SHP77 treated with DMSO at 0.1 percent for 48 hours (cell line): ENCODE data around the gene CCDC134.
A peak's percentile ranks its signal among the peaks of the same experiment; 100 is the strongest.

ENCODE experiments used
- DNase-seq: peaks from one replicate; lab custom pipeline; 2025; lab: John Stamatoyannopoulos, UW

Gene CCDC134

DNA sequence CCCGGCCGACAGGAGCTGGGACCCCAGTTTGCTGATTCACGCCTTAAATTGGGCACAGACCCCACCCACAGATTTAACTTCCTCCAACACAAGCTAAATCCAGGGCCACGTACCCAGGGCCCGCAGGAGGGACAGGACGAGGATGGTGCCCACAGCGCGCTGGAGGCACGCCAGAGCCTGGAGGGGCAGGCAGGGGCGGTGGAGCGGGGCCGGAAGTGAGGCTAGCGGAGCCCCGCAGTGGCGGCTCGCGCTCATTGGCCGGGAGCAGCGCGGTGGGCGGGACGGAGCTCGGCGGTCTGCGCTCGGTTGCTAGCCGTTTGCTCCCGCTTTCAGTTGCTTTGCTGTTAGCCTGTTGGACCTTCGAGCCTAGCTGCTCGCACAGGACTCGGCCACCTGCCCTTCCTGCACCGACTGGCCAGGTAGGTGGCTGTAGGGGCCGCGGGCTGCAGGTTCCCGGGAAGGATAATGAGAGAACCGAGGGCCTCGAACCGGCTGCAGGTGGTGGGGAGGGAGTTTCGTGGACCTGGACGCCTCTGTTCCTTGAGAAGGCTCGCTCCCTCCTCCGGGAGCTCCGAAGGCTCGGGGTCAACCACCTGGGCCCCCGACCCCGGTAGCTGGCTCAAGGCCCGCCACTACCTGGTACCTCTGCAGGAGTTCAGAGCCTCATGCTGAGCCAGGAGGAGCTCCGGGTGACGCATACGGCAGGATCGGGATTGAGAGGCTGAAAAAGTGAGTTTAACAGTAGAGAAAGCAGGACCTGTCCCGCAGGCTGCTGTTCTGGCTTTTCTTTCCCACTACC is at the start of gene CCDC134:
Gene CCDC134 (plus strand): TSS at position 332 of the 799 bp plus-strand sequence. CDS start 8,212 bp downstream, outside the sequence.
- DNase-seq: peak; percentile 80

DNA sequence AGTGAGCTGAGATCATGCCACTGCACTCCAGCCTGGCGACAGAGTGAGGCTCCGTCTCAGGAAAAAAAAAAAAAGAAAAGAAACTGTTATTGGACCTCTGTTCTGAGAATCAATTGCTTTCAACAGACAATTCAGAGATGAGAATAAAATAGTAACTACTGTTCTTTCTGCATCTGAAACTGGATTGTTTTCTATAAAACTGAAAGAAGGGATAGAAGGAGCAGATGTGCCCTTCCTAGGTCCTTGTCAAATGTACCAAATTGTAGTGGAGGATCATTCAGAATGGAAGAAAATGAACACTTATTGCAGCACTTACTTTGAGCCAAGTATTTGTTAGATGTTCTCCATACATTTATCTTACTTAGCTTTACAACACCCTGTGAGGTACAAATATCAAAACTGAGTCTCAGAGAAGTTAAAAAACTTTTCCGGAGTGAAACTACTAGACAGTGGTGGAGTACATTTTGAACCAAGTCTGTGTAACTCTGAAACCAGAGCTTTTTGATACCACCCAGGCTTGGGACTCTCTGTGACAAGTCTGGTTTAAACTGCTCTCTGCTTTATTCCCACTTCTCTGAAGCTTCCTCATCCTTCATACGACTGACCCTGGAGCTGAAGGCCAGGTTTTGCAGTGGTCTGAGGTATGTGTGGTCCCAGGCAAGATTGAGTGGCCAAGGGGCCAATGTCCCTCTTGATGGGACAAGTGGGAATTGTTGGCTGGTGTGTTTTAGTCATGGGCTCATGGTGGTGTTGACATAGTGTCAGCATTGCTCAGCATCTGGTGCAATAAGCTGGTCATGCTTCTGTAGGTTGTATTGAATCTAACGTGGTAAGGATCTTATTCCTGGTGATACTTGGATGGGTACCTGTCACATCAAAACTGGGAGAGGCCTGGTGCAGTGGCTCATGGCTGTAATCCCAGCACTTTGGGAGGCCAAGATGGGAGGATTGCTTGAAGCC is 48.2 kb upstream of the CCDC134 start:
- no peak for DNase-seq

DNA sequence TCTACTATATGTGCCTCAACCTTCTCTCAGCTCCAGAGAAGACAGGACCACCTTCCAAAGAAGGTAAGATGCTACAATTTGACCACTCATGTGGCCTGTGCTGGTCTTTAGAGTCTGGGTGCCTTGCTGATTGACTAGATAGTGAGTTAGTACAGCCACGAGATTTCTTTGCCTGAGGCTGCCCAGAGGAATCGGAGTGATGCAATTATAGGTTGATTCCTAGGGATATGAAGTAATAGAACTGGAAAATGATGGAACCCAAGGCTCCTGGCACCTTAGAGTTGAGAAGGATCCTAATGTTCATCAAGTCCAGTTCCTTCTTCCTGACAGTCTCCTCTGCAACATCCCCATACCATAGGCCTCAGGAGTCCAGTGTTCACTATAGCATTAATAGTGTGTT is 46.5 kb upstream of the CCDC134 start:
- DNase-seq: no peak

DNA sequence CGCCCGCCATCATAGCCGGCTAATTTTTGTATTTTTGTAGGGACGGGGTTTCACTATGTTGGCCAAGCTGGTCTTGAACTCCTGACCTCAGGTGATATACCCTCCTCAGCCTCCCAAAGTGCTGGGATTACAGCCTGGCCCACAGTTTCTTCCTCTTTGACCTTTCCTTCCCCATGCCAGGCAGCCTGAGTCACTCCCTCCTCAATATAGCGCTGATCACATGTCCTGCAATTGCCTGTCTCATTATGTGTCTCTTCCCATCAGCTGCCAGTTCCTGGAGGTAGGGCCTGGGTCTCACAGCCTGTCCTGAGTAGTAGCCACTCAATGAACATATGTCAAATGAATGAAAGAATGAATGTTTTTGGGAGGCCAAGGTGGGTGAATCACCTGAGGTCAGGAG is 43.0 kb upstream of the CCDC134 start:
- no peak for DNase-seq

DNA sequence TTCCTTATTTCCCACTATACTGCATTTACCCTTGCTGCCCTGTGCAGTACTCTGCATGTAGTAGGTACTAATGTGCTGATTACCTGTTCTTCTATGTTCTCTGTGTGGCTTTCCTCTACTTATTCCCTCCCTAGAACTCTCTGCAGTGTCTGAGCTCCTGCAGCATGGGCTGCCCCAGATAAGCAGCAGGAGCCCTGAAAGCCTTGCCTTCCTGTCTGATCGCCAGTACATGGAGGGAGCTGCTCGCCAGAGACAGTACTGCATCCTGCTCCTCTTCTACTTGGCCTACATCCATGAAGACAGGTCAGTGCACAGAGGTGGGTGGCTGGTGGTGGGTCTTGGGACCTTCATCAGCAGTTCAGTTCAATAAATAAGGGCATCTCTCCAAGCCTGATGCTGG is 42.2 kb upstream of the CCDC134 start:
- no peak for DNase-seq

DNA sequence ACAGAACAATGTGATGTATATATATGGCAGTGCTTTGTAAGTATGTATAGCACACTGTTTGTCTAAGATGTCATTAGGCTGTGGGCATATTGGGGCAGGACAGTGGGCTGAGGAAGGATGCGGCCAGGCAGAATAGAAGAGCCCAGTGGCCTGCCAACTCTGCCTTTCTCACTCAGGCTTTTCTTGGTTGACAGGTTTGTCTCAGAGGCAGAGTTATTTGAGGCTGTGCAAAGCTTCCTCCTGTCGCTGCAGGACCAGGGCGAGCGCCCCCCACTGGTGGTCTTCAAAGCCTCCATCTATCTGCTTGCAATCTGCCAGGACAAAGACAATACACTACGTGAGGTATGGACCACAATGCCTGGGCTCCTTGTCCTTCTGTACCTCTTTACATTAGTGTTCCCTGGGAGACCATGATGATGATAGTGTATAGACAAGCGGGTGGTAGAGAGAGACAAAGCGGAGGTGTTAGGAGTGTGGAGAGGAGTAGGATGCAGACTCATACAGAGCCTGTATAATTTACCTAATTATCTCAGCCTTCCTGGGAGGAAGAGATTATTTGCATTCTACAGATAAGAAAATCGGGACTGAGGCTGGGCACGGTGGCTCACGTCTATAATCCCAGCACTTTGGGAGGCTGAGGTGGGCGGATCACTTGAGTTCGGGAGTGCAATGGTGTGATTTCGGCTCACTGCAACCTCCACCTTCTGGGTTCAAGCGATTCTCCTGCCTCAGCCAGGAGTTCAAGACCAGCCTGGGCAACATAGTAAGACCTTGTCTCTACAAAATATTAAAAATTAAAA is 37.3 kb upstream of the CCDC134 start:
- peak; percentile 45 for DNase-seq

DNA sequence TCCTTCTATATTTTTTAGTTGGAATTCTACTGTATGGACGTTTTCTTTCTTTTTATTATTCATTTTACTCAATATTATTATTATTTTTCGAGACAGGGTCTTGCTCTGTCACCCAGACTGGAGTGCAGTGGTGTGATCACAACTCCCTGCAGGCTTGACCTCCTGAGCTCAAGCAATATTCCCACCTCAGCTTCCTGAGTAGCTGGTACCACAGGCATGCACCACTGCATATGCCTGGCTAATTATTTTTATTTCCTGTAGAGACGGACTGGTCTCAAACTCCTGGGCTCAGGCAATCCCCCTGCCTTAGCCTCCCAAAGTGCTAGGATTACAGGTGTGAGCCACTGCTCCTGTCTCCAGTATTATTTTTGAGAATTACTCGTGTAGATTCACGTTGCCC is 34.0 kb upstream of the CCDC134 start:
- DNase-seq: no peak

DNA sequence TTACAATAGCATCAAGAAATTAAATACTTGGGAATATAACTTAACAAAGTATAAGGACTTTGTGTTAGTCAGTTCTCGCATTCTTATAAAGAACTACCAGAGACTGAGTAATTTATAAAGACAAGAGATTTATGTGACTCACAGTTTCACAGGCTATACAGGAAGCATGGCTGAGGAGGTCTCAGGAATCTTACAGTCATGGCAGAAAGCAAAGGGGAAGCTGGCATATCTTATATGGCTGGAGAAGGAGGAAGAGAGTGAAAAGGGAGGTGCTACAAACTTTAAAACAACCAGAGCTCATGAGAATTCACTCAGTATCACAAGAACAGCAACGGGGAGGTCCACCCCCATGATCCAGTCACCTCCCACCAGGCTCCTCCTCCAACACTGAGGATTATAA is 32.0 kb upstream of the CCDC134 start:
- no peak for DNase-seq

DNA sequence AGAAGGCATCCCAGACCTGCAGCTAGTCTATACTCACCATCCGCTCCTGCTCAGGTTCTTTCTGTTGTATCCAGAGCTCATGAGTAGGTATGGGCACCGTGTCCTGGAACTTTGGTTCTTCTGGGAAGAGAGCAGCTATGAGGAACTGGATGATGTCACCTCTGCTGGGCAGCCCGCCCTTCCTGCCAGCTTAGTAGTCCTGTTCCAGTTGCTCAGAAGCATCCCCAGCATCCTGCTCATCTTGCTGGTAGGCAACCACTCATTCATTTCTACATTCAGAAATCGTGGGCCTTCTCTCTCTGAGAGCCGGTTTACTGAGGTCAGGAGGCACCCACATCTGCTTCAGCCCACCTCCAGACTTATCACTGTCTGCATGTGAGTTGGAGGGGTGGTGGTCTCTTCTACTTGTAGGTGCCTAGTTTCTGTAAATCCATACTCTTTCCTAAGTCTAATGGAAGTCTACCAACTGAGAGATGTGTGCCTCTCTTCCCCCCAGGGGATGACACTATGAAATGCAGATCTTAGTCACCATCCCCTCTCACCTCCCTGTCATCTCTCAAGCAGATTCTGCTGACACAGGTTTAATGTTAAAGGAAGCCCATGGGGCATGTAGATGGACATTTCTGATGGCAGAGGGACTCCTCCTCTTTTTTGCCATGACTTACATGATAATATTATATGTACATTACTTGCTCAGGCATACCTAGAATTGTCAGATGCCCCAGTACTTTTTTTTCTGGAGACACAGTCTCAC is 29.6 kb upstream of the CCDC134 start:
- DNase-seq: no peak

DNA sequence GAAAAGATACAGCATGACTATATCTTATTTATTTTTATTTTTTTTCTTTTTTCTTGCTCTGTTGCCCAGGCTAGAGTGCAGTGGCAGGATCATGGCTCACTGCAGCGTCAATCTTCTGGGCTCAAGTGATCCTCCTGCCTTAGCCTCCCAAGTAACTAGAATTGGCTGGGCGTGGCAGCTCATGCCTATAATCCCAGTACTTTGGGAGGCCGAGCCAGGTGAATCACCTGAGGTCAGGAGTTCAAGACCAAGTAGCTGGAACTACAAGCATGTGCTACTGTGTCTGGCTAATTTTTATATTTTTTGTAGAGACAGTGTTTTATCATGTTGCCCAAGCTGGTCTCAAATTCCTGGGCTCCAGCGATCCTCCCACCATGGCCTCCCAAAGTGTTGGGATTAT is 28.3 kb upstream of the CCDC134 start:
- no peak for DNase-seq

DNA sequence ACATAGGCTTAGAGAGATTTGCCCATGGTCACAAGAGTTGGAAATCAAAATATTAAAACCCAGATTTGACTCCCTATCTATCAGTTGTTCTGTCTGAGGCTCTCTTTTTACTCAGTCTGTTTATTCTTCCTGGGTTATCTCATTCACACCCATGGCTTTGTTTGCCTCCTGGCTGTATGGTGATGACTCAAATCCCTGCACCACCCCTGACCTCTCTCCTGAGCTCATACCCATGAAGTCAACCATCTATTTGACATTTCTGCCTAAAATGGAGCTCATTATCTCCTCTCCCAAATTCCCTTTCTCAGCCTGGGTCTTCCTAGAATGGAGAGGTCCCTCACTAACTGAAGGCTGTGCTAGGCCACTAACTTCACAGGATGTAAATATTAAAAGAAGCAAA is 27.8 kb upstream of the CCDC134 start:
- no peak for DNase-seq

DNA sequence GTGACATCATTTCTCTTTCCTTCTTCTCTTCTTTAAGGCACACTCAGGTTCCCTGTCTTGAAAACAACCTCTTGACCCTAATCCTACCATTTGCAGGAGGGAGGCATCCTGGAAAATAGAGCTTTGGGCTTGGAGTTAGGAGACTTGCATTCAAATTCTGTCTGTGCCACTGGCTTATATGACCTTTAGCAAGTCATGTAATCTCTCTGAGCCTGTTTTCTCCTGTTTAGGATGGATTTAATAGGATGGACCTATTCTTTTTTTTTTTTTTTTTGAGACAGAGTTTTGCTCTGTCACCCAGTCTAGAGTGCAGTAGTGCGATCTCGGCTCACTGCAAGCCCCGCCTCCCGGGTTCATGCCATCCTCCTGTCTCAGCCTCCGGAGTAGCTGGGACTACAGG is 25.1 kb upstream of the CCDC134 start:
- DNase-seq: no peak

DNA sequence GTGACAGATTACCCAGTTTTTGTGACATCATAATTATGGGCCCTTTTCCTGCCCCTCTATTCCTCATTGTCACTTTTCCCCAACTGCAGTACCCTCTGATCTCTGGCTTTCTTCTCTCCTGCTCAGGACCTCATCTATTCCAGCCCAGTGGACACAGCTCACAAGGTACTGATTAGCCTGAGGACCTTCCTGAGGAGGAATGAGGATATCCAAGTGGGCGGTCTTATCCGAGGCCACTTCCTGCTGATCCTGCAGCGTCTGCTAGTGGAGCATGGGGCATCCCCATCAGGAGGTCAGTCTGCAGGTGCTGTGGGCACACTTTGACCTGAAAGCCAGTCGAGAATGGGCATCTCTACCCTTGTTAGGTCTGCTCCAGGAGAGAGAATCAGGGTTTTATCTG is 24.5 kb upstream of the CCDC134 start:
- DNase-seq: no peak

DNA sequence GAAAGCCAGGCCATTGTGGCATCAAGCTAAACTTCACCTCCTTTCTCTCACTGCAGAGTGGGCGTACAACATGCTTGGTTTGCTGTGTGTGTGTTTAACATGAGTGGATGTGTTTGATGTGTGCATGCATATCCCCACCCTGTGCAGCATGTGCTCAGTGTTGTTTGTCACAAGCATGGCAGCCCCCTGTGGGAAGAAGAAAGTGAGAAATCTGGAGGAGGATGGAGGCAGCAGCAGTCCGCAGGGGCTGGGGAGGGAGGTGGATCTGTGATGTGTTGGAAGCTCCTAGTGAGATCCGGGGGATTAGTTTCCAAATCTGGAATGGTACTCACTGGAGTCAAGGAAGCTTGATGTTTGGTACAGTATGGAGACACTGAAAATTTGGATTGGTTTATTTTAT is 24.1 kb upstream of the CCDC134 start:
- DNase-seq: no peak

DNA sequence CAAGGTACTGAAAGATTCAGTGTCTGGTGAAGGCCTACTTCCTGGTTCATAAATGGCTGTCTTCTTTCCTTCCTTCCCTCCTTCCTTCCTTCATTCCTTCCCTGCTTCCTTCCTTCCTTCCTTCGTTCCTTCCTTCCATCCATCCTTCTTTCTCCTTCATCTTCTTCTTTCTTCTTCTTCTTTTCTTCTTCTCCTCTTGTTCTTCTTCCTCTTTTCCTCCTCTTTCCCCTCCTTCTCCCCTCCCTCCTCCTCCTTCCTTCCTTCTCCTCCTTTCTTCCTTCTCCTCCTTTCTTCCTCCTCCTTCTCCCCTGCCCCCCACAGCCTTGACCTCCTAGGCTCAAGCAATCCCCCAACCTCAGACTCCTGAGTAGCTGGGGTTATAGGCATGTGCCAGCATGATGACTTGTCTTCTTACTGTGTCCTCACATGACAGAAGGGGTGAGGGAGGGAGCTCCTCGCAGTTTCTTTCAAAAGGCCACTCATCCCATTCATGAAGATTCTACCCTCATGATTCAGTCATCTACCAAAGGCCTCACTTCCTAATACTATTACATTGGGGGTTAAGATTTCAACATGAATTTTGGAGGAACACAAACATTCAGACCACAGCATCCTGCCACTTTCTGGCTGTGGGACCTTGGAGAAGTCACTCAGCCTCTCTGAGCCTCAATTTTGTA is 22.6 kb upstream of the CCDC134 start:
- no peak for DNase-seq

DNA sequence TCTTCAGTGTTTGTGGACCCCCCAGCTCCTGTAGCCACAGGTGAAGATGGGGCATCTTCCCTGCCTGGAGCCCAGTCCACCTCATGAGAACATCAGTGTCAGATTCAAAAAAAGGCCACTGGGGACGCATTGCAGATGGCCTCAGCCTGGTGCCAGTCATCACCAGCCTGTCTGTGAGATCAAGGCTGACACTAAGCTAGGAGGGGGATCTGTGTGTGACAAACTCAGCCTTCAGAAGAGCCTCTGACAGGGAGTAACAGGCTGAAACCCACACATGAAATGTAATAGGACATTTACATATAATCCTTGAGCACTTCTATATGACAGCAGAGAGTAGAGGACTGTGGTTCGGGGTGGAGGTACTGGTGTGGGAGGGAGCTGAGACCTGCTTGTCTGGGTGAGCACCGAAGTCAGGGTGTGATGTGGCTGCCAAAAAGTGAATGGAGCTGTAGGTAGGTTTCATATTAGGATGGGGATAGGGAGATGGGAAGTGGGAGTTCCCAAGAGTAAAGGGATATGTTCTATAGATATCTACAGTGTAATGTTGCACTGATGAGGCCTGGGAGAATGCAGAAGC is 20.5 kb upstream of the CCDC134 start:
- DNase-seq: no peak

DNA sequence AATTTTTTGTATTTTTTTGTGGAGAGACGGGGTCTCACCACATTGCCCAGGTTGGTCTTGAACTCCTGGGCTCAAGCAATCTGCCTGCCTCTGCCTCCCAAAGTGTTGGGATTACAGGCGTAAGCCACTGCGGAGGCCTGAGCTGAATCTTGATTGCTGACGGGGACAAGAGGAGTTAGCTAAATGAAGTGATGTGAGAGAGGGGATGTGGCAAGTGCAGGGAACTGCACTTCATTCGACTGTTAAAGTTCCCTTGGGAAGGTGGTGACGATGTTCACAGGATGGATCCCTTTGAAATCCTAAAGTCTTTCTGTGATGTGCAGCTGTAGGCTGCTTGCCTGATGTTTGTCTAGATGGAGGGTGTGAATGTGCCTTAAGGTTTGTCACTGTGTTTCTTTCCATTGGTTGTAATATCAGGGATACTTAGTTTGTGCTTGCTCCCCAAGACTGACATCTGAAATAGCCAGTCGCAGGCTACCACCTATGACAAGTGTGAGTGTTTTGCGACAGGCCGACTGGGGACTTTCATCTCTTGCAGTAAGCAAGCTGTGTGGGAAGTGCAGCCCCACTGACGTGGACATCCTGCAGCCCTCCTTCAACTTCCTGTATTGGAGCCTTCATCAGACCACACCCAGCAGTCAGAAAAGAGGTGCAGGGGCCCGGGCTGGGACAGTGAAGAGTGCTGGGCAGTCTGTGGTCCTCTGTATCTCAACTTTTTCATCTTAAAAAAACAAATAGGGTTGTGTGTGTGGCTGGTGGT is 19.6 kb upstream of the CCDC134 start:
- no peak for DNase-seq

DNA sequence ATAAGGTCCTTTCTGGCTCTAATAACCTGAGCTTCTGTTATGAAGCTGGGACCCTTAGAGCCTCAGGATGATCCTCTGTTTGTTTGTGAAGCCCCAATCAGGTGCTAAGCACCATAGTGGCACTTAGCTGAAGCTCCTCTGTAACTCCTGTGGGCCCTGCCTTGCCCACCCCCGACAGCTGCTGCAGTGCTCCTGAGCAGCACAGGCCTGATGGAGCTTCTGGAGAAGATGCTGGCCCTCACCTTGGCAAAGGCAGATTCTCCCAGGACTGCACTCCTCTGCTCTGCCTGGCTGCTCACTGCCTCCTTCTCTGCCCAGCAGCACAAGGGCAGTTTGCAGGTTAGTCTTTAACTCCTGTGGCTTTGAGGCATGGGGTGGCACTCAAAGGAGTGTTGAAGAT is 19.0 kb upstream of the CCDC134 start:
- no peak for DNase-seq

DNA sequence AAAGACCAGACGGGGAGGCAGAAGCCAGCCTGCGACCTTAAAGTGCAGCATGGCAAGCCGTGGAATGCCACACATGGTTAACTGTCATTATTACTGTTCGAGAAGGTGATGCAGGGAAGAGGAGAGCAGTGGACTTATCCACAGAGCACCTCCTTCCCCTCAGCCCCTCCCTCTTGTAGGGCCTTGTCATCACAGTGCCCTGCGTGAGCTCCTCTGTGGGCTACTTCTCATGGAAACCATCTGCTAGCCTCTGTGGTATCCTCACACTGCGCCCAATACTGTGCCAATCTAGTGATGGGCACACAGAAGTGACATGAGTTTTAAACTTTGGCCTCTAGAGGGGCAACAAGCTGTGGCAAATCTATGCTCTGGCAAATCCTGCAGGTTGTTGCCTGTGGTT is 18.2 kb upstream of the CCDC134 start:
- DNase-seq: no peak

DNA sequence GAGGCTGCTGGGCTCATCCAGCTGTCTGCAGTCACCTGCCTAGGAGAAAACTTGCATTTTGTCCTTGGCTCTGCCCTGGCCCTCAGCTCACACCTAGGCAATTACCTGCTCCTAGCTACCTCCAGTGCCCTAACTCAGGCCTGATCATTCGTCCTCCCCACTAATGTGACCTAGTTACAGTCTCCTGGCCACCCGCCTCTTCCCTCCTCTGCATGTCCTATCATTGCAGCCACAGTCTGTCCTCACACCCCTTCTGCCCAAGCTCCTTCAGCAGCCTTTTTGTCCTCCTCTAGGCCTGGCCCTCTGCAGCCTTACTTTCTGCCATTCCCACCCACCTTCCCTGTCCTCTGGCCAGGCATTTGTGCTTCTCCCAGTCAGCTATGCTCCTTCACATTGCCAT is 17.7 kb upstream of the CCDC134 start:
- DNase-seq: no peak
